ENCODE results near the gene PPP1R18. TPM values are rescaled to one million over a fixed set of nuclear protein-coding genes. Genes with fewer than 3 reads are reported as not detected.

The PPP1R18 gene
- total and polyA plus RNA-seq, 9 of the 15 experiments (the other 6 are each of a cell fraction or from before 2014, with no cell fraction given), result 12.0 to 99.2 (median 42.6) TPM

GRCh38 chr6:30686009-30686907 is at the start of gene PPP1R18 (continued):
- TF ChIP-seq SAFB2 (IDR thresholded peaks at IDR 0.05; ENCODE audit: borderline replicate concordance, low read depth, low read length, severe bottlenecking) (no peak), RBBP5 (IDR thresholded peaks at IDR 0.05; ENCODE audit: borderline replicate concordance, insufficient read depth, low read length, poor library complexity, severe bottlenecking) (no peak), E2F3 (CRISPR knock-in tag; IDR thresholded peaks at IDR 0.05) (no peak), ZFP1 (CRISPR knock-in tag; IDR thresholded peaks at IDR 0.05) (no peak), BCL6 (CRISPR knock-in tag; IDR thresholded peaks at IDR 0.05) (no peak), HCFC1 (IDR thresholded peaks at IDR 0.05; ENCODE audit: low read depth, low read length) (no peak), ZBTB40 (IDR thresholded peaks at IDR 0.05) (0 out of 2 replicates have a peak, but pooled peaks have one; percentile 60), ZBTB40 (CRISPR knock-in tag; IDR thresholded peaks at IDR 0.05) (no peak), E2F6 (IDR thresholded peaks at IDR 0.05; ENCODE audit: borderline replicate concordance in 1 of 2, extremely low read depth in 1 of 2, insufficient read depth in 1 of 2, insufficient read length in 1 of 2, low read depth in 1 of 2, low read length in 1 of 2, poor library complexity in 1 of 2, severe bottlenecking in 1 of 2) (peak in 1 of 2 experiments; percentile 15), TRIM24 (IDR thresholded peaks at IDR 0.05) (peak in 1 of 2 experiments; percentile 58; a peak in 2 of 4 replicates), CTCFL (IDR thresholded peaks at IDR 0.05; ENCODE audit: borderline replicate concordance, insufficient read depth, low read depth, low read length, poor library complexity, severe bottlenecking) (no peak)
